HG03039 (cell line): ENCODE data around the gene THAP9.
A peak's percentile ranks its signal among the peaks of the same experiment; 100 is the strongest.
"Not testable (repeated sequence)": the region's sequence is repeated elsewhere in the genome, so short reads cannot be mapped to it uniquely, and the experiment has no call there.

Source experiments
- ATAC-seq: cut with Tn5 transposase; IDR thresholded peaks from one replicate; pipeline ENCODE4 v1.9.1; 2021; ENCODE audit warnings: mild to moderate bottlenecking, moderate library complexity; ENCODE audit not compliant: unreplicated experiment

The THAP9 gene

GRCh38 chr4:82893942-82894341 is 6.6 kb upstream of the THAP9 start:
- ATAC-seq = no peak

- ATAC-seq = no peak
These were observed 3.8 kb upstream of the THAP9 start for GRCh38 chr4:82896755-82897154.

DNA sequence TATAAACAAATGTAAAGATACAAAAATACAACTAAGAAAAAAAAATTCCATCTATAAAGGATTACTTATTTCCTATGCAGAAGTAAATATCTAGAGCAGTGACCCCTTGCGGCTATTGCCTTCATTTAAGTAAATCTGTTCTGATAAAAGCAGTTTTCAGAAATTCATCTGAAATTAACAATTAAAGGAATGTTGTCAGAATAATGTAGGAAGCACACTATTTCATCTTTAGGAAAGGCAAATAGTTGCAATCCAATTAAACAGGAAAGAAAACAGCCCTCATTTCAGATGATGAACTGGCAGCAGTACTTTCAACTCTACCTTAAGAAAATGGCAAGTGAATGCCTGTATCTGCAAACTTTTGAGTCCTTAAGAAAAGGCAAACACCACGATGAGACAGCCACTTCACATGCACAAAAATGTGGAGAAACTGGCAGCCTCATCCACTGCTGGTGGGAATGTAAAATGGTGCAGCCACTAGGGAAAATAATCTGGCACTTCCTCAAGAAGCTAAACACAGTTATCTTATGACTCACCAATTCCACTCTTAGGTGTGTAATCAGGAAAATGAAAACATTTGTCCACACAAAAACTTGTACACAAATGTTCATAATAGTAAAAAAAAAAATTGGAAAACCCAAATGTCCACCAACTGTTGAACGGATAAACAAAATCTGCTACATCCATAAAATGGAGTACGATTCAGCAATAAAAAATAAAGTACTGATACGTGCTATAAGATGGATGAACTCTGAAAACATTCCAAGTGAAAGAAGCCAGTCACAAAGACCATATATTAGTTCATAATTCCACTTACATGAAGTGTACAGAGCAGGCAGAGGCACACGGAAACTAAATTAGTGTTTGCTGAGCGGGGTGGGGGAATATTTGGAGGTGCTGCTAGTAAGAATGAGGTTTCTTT is 2.0 kb upstream of the THAP9 start:
- ATAC-seq = no peak

DNA sequence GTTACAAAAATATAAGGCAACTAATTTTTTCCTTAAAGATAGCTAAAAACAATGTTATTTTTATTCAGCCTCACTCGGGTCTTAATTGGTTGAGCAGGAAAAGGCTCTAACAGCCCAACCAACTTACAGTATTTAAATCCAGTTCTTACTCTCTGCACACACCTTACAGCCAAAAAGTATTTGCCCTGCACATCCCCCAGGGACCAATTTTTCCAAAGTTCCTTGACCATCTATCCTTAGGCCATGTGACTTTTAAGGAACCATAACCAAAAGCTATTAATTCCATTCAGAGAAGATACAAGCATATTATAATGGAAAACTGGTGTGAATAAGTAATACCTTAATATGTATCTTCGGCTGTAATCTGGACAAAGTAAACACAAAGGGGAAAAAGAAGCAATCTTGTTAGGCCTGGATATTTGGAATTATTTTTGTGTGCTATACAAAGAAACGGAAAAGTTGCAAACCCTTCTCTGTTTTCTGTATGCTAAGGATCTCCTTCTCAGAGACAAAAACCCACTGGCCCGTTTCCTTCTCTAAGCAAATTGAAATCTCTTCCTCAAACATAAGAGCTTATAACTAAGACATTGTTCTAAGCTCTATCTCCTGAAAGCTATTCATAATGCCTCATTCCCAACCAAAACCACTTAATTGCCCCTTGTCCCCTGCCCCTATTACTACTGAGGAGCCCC is 1.0 kb upstream of the THAP9 start:
- ATAC-seq = no peak

- ATAC-seq = no peak
These were observed 497 bp upstream of the THAP9 start for GRCh38 chr4:82900066-82900410.

- ATAC-seq = no peak
These were observed 716 bp downstream of the THAP9 start for GRCh38 chr4:82901183-82901718.

DNA sequence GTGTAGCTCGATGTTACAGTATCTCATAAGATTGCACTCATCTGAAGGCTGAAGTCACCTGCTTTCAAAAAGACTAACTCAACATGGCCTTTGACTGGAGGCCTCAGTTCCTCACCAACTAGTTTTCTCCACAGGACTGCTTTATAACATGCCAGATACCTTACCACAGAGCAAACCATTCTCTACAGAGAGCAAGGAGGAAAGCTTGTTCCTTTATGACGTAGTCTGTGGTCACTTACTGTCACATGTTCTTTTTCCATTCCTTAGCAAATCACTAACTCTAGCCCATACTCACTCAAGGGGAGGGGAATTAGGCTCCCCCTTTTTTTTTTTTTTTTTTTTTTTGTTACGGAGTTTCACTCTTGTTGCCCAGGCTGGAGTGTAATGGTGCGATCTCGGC is 3.2 kb downstream of the THAP9 start:
- no peak for ATAC-seq

- ATAC-seq = peak; percentile 38
These were observed 4.7 kb downstream of the THAP9 start for GRCh38 chr4:82905205-82905604.

DNA sequence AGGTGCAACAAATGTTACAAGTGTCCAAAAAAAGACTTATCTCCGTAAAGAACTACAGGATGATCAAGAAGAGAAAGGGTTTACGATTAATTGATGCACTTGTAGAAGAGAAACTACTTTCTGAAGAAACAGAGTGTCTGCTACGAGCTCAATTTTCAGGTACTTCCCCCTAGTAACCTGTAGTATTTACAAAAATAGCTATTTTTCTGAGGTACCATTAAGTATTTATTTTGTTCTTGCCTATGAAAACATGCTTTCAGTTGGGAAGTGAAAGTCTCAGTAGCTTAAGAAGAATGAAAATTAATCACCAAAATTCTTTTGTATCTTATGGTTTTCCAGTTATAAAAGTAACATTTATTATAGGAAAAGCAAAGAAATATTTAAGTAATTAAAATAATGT is 5.9 kb downstream of the THAP9 start:
- no peak for ATAC-seq

DNA sequence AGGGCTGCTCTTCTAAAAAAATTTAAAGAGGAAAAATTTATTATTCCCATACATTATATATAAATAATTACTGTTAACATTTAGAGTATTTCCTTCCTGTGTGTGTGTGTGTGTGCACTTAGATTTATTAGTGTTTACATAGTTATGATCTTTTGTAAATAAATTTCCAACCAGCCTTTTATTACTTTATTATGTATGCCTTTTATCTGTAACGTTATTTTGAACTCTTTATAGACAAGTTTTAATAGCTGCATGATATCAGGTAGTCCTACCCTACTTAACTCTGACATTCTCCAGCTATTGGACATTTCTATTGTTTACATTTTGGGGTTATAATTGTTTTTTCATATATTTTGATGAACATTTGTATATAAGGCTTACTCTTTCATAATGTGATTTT is 8.8 kb downstream of the THAP9 start:
- ATAC-seq = no peak

GRCh38 chr4:82913305-82913704 is 12.8 kb downstream of the THAP9 start:
- no peak for ATAC-seq

DNA sequence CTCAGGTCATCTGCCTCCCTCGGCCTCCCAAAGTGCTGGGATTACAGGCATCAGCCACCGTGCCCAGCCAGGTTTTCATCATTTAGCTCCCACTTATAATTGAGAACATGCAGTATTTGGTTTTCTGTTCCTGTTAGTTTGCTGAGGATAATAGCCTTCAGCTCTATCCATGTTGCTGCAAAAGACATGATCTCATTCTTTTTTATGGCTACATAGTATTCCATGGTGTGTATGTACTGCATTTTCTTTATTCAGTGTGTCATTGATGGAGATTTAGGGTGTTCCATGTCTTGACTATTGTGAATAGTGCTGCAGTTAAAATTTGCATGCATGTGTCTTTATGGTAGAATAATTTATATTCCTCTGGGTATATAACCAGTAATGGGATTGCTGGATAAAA is 13.4 kb downstream of the THAP9 start:
- ATAC-seq = not testable (repeated sequence)

DNA sequence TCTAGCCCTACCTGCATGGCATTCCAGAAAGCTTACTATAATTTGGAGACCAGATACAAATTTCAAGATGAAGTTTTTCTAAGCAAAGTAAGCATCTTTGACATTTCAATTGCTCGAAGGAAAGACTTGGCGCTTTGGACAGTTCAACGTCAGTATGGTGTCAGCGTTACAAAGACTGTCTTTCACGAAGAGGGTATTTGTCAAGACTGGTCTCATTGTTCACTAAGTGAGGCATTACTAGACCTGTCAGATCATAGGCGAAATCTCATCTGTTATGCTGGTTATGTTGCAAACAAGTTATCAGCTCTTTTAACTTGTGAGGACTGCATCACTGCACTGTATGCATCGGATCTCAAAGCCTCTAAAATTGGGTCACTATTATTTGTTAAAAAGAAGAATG is 17.6 kb downstream of the THAP9 start:
- ATAC-seq = no peak

DNA sequence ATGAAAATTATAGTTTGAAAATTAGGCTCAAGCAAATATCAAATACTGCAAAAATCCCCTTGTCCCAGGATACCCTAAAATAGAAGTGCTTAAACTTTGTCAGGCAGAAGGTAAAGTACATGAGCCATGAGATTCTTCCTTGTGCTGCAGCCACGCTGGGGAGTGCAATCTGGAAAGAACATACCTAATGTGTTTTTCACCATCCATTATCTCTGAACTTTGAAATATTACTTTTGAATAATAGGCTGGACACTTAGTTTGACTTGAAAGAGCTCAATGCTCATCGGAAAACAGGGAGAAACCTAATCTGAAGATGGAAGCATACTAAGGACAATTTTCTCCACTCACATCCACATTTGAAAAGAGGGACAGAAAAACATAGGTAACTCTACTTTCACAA is 18.9 kb downstream of the THAP9 start:
- no peak for ATAC-seq

DNA sequence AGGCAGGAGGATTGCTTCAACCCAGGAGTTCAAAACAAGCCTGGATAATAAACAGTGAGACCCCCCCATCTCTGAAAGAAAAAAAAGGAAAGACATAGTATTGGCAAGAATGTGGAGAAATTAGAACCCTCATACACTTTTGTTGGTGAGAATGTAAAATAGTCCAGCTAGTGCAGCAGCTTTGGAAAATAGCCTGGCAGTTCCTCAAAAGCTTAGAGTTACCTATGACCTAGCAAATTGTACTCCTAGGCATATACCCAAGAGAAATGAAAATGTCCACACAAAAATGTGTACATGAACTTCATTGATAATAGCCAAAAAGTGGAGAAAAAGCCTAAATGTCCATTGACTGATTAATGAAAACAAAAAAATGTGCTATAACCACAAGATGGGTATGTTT is 21.3 kb downstream of the THAP9 start:
- ATAC-seq = no peak

- ATAC-seq = no peak
These were observed 30.6 kb downstream of the THAP9 start for GRCh38 chr4:82930848-82931755.

DNA sequence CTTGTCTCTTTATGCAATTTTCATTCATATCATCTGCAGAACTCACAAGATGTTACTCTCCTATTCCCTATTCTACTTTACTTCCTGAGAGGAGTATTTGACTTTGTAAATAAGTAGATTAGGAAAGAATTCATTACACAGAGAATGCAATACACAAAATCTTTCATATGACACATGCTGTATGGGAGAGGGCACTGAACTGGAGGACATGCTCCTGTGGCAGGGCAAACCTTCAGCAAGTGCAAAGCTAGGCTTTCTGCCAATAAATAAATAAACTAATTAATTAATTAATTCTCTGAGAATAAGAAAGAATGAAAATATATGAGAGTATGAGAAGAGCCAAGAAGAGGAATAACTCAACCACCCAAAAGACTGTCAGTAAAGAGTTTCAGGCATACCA is 33.9 kb downstream of the THAP9 start:
- ATAC-seq = no peak

DNA sequence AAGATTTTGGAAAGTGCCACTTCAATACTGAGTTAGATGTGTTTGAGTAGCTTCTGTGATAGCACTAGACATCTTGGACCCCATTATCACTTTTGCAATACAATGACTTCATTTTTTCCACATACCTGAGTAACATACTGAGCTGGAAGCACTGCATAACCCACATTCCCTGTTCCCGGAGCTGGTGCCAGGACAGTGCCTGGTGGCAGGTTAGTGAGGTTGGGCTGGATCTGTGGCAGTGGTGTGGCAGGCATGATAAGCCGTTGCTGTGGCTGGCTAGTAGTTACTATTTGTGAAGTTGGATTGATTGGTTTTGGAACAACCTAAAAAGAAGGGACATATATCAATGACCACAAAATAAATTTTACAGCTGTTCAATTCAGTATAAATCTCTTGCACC is 38.9 kb downstream of the THAP9 start:
- no peak for ATAC-seq

GRCh38 chr4:82947498-82947897 is 47.0 kb downstream of the THAP9 start:
- no peak for ATAC-seq

GRCh38 chr4:82948647-82949204 is 48.2 kb downstream of the THAP9 start:
- no peak for ATAC-seq

DNA sequence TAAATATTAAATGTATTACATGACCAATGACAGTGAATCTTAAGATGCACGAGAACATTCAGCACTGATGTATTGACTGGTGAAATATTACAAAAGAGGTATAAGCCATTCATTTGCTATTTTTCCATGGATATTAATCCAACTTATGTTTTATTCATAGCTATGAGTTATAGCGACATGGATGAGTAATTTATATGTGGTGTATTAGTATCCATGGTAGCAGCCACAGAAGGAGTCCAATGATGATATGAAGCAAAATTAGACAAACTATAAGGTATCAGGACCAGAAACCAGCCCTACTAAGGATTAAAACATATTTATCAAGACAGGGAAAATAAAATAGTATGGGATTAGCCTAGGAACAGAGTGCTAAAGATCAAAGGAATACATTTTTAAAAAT is 50.7 kb downstream of the THAP9 start:
- no peak for ATAC-seq
